CD4-positive, alpha-beta memory T cell (primary cell): ENCODE data around the gene ARL10. TPM values are rescaled to one million over a fixed set of nuclear protein-coding genes. Genes with fewer than 3 reads are reported as not detected.

ENCODE experiments used
- CTCF ChIA-PET: fragments of 350-600 bp; sonication (Branson Sonifier 250); formaldehyde crosslinking; loops from one replicate; lab custom pipeline; 2021; ENCODE audit warnings: inconsistent platforms; ENCODE audit not compliant: partially characterized antibody; lab: Charles Lee
- POLR2A ChIA-PET: fragments of 350-600 bp; sonication (Branson Sonifier 250); formaldehyde crosslinking; loops from one replicate; lab custom pipeline; 2021; ENCODE audit not compliant: partially characterized antibody; lab: Charles Lee
- DNase-seq, 5 donors: peaks; one replicate each; pipeline versions ENCODE4 v3.0.0 to v3.0.0-alpha.2; 2020 to 2022; ENCODE audit warnings: mixed read lengths in 1 of 5
- H3K27ac ChIP-seq: one replicate; pipeline ENCODE4 v1.7.0; 2013; ENCODE audit warnings: low read depth, low read length
- H3K27me3 ChIP-seq: 2 replicates; pipeline ENCODE4 v1.7.0; 2013; ENCODE audit warnings: mild to moderate bottlenecking, low read length, moderate library complexity; ENCODE audit not compliant: insufficient read depth
- H3K36me3 ChIP-seq: 2 replicates; pipeline ENCODE4 v1.7.0; 2013; ENCODE audit warnings: mild to moderate bottlenecking, low read length, moderate library complexity; ENCODE audit not compliant: insufficient read depth
- H3K4me1 ChIP-seq: 2 replicates; pipeline ENCODE4 v1.7.0; 2013; ENCODE audit warnings: mild to moderate bottlenecking, low read length, moderate library complexity; ENCODE audit not compliant: insufficient read depth
- H3K4me3 ChIP-seq, 2 donors: one replicate each; pipeline ENCODE4 v1.7.0; 2013; ENCODE audit warnings: low read length in 2 of 2, mild to moderate bottlenecking in 1 of 2
- H3K9me3 ChIP-seq, 2 donors: one replicate each; pipeline ENCODE4 v1.7.0; 2013; ENCODE audit warnings: low read length in 2 of 2, control low read depth in 1 of 2; ENCODE audit not compliant: control insufficient read depth in 1 of 2
- H3K27ac Mint-ChIP-seq, 7 donors: one replicate each; pipeline ENCODE4 v1.8.0; 2020 to 2021; ENCODE audit warnings: mixed read lengths in 7 of 7, mild to moderate bottlenecking in 6 of 7, inconsistent platforms in 3 of 7, moderate library complexity in 3 of 7
- H3K27me3 Mint-ChIP-seq, 2 donors: one replicate each; pipeline ENCODE4 v1.8.0; 2020 to 2021; ENCODE audit warnings: mixed read lengths in 2 of 2
- H3K36me3 Mint-ChIP-seq, 2 donors: one replicate each; pipeline ENCODE4 v1.8.0; 2020 to 2021; ENCODE audit warnings: mixed read lengths in 2 of 2, inconsistent platforms in 1 of 2, mild to moderate bottlenecking in 1 of 2
- H3K4me1 Mint-ChIP-seq, 4 donors: one replicate each; pipeline ENCODE4 v1.8.0; 2020 to 2021; ENCODE audit warnings: mixed read lengths in 4 of 4, mild to moderate bottlenecking in 1 of 4
- H3K4me3 Mint-ChIP-seq, 8 donors: one replicate each; pipeline ENCODE4 v1.8.0; 2020 to 2021; ENCODE audit warnings: mixed read lengths in 8 of 8, mild to moderate bottlenecking in 7 of 8, moderate library complexity in 6 of 8, inconsistent platforms in 3 of 8
- H3K9me3 Mint-ChIP-seq, 8 donors: one replicate each; pipeline ENCODE4 v1.8.0; 2020 to 2021; ENCODE audit warnings: mixed read lengths in 8 of 8, mild to moderate bottlenecking in 5 of 8, inconsistent platforms in 3 of 8, moderate library complexity in 1 of 8
- intact Hi-C: fragments of 100-400 bp; cut with micrococcal nuclease; formaldehyde crosslinking; loops from one replicate; pipeline ENCODE4 v1.15.1; 2023
- polyA plus RNA-seq, 2 donors: library from polyadenylated mRNA; unstranded; fragments of 300-500 nt; fragmentation: Illumina TruSeq; gene quantifications; one replicate each; pipeline ENCODE4 v1.2.3, GENCODE V29; 2021
- total RNA-seq, 2 experiments: library from RNA; stranded (reverse); gene quantifications; one replicate each; pipeline ENCODE4 v1.2.3, GENCODE V29; 2021

ARL10 gene
- total and polyA plus RNA-seq, 4 experiments from 2014 or later, result 0.60 to 17.9 (median 7.9) TPM

- Mint-ChIP-seq H3K36me3 (peaks cover 26 to 68% of the 10 kb centered on the region in 2 donors), H3K27ac (no peak overlapping the region), H3K4me3 (no peak overlapping the region), H3K4me1 (peaks cover 15 to 41% (median 26%) of the 10 kb centered on the region in 4 donors), H3K9me3 (peaks cover 0 to 1% (median 0%) of the 10 kb centered on the region in 8 donors), H3K27me3 (no peaks in the 10 kb centered on the region)
- peaks cover 45% of the 10 kb centered on the region for H3K36me3 ChIP-seq
- CTCF ChIA-PET, result interaction anchor here (0.6 kb wide), 1 partner anchor 148 kb away, joined by 3 read pairs; no protein-coding TSS in a partner anchor
- intact Hi-C loops, result no loop called here
- no peak overlapping the region for H3K4me3 ChIP-seq
- no peak for DNase-seq
- H3K9me3 ChIP-seq, result no peaks in the 10 kb centered on the region
- no peaks in the 10 kb centered on the region for H3K27me3 ChIP-seq
- POLR2A ChIA-PET, result no interaction called here
- H3K4me1 ChIP-seq, result peaks cover 24% of the 10 kb centered on the region
- no peak overlapping the region for H3K27ac ChIP-seq
Measured at GRCh38 chr5:176384366-176384930, 19.2 kb downstream of the ARL10 start.

- peaks cover 29% of the 10 kb centered on the region for H3K4me1 ChIP-seq
- no peaks in the 10 kb centered on the region for H3K27me3 ChIP-seq
- Mint-ChIP-seq H3K36me3 (peaks cover 21 to 68% of the 10 kb centered on the region in 2 donors), H3K4me3 (peak overlapping the region in 1 of 8 donors; percentile 39), H3K27ac (peak overlapping the region in 1 of 7 donors; percentile 62), H3K9me3 (peaks cover 0 to 1% (median 0%) of the 10 kb centered on the region in 8 donors), H3K4me1 (peaks cover 17 to 45% (median 30%) of the 10 kb centered on the region in 4 donors), H3K27me3 (no peaks in the 10 kb centered on the region)
- no peaks in the 10 kb centered on the region for H3K9me3 ChIP-seq
- POLR2A ChIA-PET, result no interaction called here
- H3K27ac ChIP-seq, result no peak overlapping the region
- no peak overlapping the region for H3K4me3 ChIP-seq
- DNase-seq, result no peak
- H3K36me3 ChIP-seq, result peaks cover 45% of the 10 kb centered on the region
- CTCF ChIA-PET, result no interaction called here
- intact Hi-C loops, result no loop called here
Measured at GRCh38 chr5:176384991-176385390, 19.7 kb downstream of the ARL10 start.

- Histone ChIP-seq H3K27ac (no peak overlapping the region), H3K36me3 (peaks cover 45% of the 10 kb centered on the region), H3K4me1 (peaks cover 33% of the 10 kb centered on the region), H3K9me3 (no peaks in the 10 kb centered on the region), H3K4me3 (no peak overlapping the region), H3K27me3 (no peaks in the 10 kb centered on the region)
- Mint-ChIP-seq H3K4me1 (peaks cover 17 to 45% (median 30%) of the 10 kb centered on the region in 4 donors), H3K9me3 (peaks cover 0 to 1% (median 0%) of the 10 kb centered on the region in 8 donors), H3K27me3 (no peaks in the 10 kb centered on the region), H3K27ac (peak overlapping the region in 6 of 7 donors; percentile 6 to 93 (median 44)), H3K36me3 (peaks cover 20 to 69% of the 10 kb centered on the region in 2 donors), H3K4me3 (peak overlapping the region in 7 of 8 donors; percentile 41 to 96 (median 50))
- POLR2A ChIA-PET, result interaction anchor here (1.8 to 2.1 kb wide), 2 partner anchors 19 to 25 kb away, joined by 5 to 6 read pairs; partner anchors contain the start of gene KIAA1191
- CTCF ChIA-PET, result interaction anchor here (1.1 kb wide), 2 partner anchors 25 to 274 kb away, joined by 3 read pairs; partner anchors contain the start of gene KIAA1191
- no peak for DNase-seq
- intact Hi-C loops, result no loop called here
Measured at GRCh38 chr5:176386491-176386890, 21.2 kb downstream of the ARL10 start.

GRCh38 chr5:176387384-176387925 lies 22.2 kb downstream of the ARL10 start:
- H3K4me1 Mint-ChIP-seq, result peaks cover 17 to 45% (median 30%) of the 10 kb centered on the region in 4 donors
- H3K36me3 Mint-ChIP-seq, result peaks cover 20 to 71% of the 10 kb centered on the region in 2 donors
- Histone ChIP-seq H3K36me3 (peaks cover 38% of the 10 kb centered on the region), H3K27ac (peak overlapping the region; percentile 91), H3K27me3 (no peaks in the 10 kb centered on the region), H3K4me1 (peaks cover 33% of the 10 kb centered on the region), H3K4me3 (peak overlapping the region; percentile 90 to 99), H3K9me3 (no peaks in the 10 kb centered on the region)
- ChIA-PET POLR2A (interaction anchor here (0.7 to 2.5 kb wide), 5 partner anchors 10 to 909 kb away, joined by 3 to 40 read pairs (median 5); partner anchors contain the start of genes KIAA1191, RNF44 and SFXN1), CTCF (interaction anchor here (1.0 to 1.1 kb wide), 2 partner anchors 186 to 273 kb away, joined by 3 read pairs; no protein-coding TSS in a partner anchor)
- intact Hi-C loops, result no loop called here
- no peak for DNase-seq
- peaks cover 0 to 1% (median 0%) of the 10 kb centered on the region in 8 donors for H3K9me3 Mint-ChIP-seq
- H3K4me3 Mint-ChIP-seq, result peak overlapping the region; percentile 95 to 100 (median 97)
- H3K27ac Mint-ChIP-seq, result peak overlapping the region; percentile 93 to 100 (median 100)
- H3K27me3 Mint-ChIP-seq, result no peaks in the 10 kb centered on the region

- Mint-ChIP-seq H3K4me1 (peaks cover 17 to 45% (median 30%) of the 10 kb centered on the region in 4 donors), H3K36me3 (peaks cover 20 to 67% of the 10 kb centered on the region in 2 donors), H3K9me3 (peaks cover 0 to 1% (median 0%) of the 10 kb centered on the region in 8 donors), H3K4me3 (peak overlapping the region; percentile 95 to 100 (median 97)), H3K27ac (peak overlapping the region; percentile 96 to 100 (median 100)), H3K27me3 (no peaks in the 10 kb centered on the region)
- no peaks in the 10 kb centered on the region for H3K9me3 ChIP-seq
- POLR2A ChIA-PET, result interaction anchor here (0.7 to 2.5 kb wide), 11 partner anchors 9 to 910 kb away, joined by 3 to 40 read pairs (median 5); partner anchors contain the start of genes FAF2, KIAA1191, RNF44 and SFXN1
- CTCF ChIA-PET, result interaction anchor here (1.0 kb wide), 1 partner anchor 185 kb away, joined by 3 read pairs; no protein-coding TSS in a partner anchor
- H3K4me3 ChIP-seq, result peak overlapping the region; percentile 90 to 99
- peak overlapping the region; percentile 91 for H3K27ac ChIP-seq
- peaks cover 35% of the 10 kb centered on the region for H3K36me3 ChIP-seq
- H3K4me1 ChIP-seq, result peaks cover 33% of the 10 kb centered on the region
- no peaks in the 10 kb centered on the region for H3K27me3 ChIP-seq
- intact Hi-C loops, result loop anchor here (1.0 kb wide), 2 partner anchors 23 to 27 kb away; partner anchors contain the start of genes ARL10 and KIAA1191
- no peak for DNase-seq
Measured at GRCh38 chr5:176388003-176388443, 22.7 kb downstream of the ARL10 start.

- Histone ChIP-seq H3K4me3 (peak within 1 kb of the TSS; percentile 90 to 99), H3K9me3 (no peaks in the 10 kb centered on the region), H3K27me3 (no peaks in the 10 kb centered on the region), H3K36me3 (peaks cover 30% of the 10 kb centered on the region), H3K4me1 (peaks cover 33% of the 10 kb centered on the region), H3K27ac (peak within 1 kb of the TSS; percentile 91)
- Mint-ChIP-seq H3K27ac (peak within 1 kb of the TSS; percentile 96 to 100 (median 100)), H3K27me3 (no peaks in the 10 kb centered on the region), H3K4me3 (peak within 1 kb of the TSS; percentile 95 to 100 (median 97)), H3K4me1 (peaks cover 17 to 45% (median 30%) of the 10 kb centered on the region in 4 donors), H3K36me3 (peaks cover 20 to 66% of the 10 kb centered on the region in 2 donors), H3K9me3 (peaks cover 0 to 1% (median 0%) of the 10 kb centered on the region in 8 donors)
- intact Hi-C loops, result loop anchor here (1.0 kb wide), 6 partner anchors 23 to 259 kb away; partner anchors contain the start of genes ARL10, CLTB, FAF2 and KIAA1191
- peak; percentile 98 to 100 (median 99) for DNase-seq
- ChIA-PET CTCF (interaction anchor here (1.0 to 1.3 kb wide), 2 partner anchors 27 to 185 kb away, joined by 3 read pairs; no protein-coding TSS in a partner anchor), POLR2A (interaction anchor here (0.8 to 2.5 kb wide), 17 partner anchors 8 to 910 kb away, joined by 3 to 40 read pairs (median 5); partner anchors contain the start of genes CLTB, FAF2, KIAA1191 and RNF44)
Measured at GRCh38 chr5:176388444-176389134, 23.3 kb downstream of the ARL10 start, which contains the start of the genes HIGD2A and NOP16. Gene HIGD2A (plus strand): TSS chr5:176388751. CDS start chr5:176388820, 69 bp downstream. Gene NOP16 (minus strand): TSS chr5:176388598. CDS start chr5:176388539, 59 bp downstream.
